HG03280 (cell line): ENCODE results near the gene CDH10.

Experiments used
- ATAC-seq: cut with Tn5 transposase; IDR thresholded peaks from one replicate; pipeline ENCODE4 v1.9.1; 2021; ENCODE audit warnings: mild to moderate bottlenecking, moderate library complexity; ENCODE audit not compliant: unreplicated experiment

Gene CDH10

DNA sequence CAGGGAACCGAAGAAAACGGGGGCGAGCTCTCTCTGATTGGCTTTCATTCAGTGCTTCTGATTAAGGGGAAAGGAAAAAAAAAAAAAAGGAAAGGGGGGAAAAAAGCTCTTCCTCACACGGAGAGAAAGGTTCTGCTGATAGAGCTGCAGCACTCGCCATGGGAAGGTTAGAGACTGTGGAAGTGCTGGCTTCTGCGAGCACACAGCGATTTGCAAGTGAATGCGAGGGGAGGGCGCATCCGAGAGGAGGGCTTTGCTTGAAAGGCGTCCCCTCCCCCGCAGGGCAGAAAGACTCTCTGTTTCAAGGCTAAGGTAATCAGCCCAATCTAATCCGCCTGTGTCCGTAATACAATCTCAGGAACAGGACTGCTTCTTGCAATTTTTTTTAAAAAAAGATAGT is at the start of gene CDH10:
Gene CDH10, minus strand, starts transcription at position 218 of the 400 bp plus-strand sequence. CDS start 51,488 bp downstream, outside the sequence.
- no peak for ATAC-seq

DNA sequence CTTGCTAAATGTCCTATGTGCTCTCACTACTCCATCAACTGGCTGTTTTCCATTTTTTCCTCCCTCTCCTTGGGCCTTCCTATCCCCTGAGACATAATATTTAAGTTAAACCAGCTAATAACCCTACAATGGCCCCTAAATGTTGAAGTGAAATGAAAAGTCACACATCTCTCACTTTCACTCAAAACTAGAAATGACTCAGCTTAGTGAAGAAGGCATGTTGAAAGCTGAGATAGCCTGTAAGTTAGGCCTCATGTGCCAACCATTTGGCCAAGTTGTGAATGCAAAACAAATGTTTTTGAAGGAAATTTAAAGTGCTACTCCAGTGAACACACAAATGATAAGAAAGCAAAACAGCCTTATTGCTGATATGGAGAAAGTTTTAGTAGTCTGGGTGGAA is 48.8 kb upstream of the CDH10 start:
- no peak for ATAC-seq

DNA sequence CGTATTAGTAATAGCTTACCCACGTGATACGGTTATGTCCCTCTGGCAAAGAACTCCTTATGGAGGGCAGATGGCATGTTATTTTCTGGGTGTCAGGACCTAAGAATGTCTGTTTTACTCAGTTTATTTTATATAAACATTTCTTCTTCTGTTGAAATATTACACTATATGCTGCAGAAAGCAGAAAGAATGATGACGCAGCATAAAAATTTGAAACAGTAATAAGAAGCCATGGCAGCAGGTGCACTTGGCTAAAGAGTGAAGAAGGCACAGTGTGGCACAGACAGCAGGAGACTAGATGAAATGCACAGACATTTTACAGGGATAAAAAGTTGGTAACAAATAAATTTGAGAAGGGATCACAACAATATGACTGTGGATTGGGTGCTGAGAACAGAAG is 46.3 kb upstream of the CDH10 start:
- ATAC-seq, result no peak

DNA sequence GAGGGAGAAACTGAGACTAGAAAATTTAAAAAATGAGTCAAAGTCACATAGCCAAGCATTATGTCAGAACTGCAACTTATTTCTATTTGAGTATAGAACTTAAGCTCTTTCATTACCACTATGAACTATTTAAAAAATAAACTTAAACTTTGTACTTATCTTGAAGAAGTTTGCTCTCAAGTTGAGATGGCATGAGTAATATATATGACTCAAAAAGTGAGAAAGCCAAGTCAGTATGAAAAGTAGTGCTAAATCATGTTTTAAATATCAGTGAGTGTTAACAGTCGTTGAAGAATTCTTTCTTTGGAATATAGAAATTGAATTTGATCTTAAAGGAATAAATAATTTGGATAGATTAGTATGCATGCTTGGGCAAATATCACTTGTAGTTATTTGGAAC is 36.3 kb upstream of the CDH10 start:
- ATAC-seq, result no peak

DNA sequence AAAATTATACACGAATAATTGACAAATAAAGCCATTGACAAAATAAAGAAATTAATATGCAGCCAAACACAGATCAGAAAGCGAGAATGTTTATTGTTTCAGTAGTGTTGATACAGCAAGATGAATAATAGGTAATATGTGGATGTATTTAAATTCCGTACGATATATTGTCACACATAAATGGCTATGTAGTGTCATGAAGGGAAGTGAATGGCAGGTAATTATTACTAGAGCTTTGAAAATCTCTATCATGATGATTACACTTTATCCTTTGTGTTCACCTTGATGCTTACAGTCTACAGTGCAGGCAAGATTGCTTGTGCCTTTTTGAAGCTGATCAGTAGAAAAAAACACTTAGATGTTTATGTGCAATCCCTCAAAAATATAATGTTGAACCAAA is 23.3 kb upstream of the CDH10 start:
- no peak for ATAC-seq

DNA sequence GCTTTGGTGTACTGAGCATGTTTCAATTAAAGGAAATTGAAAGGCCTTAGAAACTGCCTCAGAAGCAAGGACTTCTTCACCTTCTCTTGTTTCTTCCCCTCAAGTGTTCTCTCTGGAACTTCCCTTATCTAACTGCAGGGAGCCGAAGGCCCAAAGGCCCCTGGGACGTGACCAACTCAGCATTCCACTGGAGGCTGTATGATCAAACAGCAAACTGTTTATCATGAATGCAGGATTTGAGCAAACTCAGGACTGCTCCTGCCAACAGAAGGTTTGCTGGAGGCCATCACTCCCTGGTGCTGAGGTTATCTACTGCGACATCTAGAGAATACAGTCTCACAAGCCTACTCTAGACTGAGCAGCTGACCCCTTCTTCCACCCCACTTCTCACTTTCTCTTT is 4.8 kb upstream of the CDH10 start:
- ATAC-seq, result no peak

DNA sequence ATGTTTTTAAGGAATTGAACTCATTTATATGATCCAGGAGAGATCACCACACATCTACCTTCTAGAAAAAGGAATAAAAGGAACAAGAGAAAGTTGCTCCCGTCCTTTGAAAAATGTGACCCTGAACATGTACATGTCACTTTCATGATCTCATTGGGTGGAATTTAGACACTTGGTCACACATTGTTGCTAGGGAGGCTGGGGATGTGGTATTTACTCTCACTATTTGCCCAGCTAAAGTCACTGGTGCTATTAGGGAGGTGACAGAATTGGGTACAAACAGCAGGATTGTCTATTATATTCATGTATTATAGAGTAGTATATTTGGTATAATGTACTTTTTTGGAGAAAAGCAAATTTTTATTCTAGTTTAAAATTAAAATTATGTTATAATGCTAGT is 2.1 kb upstream of the CDH10 start:
- no peak for ATAC-seq

DNA sequence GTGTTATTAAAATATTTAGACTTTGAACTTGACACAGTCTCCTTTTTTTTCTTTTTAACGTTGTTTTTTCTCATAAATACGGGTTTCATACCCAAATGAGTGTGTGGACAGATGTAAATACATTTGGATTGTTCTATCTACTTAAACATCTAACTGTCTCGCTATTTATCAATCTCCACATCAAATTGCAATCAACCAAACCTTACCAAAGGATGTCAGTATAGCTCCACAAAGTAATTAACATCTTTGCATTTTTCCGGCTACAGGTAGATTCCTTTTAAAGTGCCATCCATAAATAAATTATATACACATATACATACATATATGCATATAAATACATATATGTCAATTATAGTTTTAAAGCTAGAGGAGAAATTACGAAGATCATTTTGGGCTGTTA is 705 bp upstream of the CDH10 start:
- ATAC-seq, result no peak

DNA sequence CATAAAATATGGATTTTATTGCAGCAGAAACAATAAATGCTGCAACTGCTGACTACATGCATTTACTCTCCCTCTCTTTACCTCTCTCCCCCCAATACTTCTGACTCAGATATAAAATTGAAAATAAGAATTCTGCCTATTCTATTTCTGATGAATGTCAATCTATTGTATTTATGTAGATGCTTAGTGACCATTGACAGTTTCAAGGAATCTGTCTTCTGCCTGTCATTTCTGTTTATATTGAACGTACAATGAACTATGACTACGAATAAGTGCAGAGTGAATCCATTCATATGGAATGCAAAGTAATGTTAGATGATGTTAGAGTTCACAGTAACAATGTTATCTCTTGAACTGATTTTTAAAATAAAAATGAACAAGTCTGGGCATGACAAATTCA is 898 bp downstream of the CDH10 start:
- no peak for ATAC-seq

DNA sequence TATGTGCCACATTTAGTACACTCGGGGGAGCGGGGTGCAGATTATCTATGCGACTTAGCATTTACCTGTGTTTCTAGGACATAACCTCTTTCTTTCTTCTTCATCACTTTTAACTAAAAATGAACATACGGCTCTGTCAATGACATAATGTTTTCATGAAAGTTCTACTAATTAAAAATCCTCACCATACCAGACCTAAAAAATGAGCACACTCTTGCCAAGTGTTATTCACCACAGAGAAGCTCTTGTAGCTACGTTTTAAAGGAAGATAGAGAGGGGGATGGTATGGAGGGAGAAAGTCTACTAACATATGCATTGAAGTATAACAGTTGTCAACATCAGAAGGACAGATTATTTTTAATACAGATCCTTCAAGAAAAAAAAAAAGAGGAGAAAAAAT is 1.6 kb downstream of the CDH10 start:
- ATAC-seq, result no peak

DNA sequence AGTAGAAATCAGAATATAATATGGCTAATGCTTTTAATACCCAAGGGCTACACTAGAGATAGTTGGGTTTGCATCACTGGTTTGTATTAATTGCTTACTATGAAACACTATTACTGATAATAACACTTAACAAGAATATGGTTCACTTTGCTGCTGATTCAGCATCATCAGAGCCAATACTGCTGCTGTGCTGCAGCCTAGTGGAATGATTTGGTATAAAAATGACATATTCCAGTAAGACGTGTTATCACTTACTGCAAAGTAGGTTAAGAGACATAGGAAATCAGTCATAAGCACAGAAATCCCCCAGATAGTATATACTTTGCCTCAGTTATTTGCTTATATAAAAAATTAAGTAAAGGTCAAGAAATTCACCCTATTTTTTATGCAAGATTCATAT is 2.8 kb downstream of the CDH10 start:
- ATAC-seq, result no peak

DNA sequence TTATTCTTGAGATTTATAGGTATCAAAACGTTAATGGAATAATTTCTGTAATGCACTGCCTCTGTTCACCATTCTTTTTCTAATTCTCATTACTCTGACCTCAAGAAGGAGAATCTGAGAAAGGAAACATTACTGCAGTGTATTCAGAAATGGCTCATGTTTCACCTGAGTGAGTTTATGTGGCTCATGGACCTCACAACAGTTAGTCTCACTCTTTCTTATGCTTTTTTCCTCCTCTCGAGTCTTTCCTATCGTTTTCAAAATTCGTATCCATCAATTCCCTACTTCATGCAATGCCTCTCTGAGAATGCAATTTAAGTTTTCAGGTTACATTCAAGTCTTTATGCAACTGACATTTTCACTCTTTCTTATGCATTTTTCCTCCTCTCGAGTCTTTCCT is 9.6 kb downstream of the CDH10 start:
- ATAC-seq, result no peak

DNA sequence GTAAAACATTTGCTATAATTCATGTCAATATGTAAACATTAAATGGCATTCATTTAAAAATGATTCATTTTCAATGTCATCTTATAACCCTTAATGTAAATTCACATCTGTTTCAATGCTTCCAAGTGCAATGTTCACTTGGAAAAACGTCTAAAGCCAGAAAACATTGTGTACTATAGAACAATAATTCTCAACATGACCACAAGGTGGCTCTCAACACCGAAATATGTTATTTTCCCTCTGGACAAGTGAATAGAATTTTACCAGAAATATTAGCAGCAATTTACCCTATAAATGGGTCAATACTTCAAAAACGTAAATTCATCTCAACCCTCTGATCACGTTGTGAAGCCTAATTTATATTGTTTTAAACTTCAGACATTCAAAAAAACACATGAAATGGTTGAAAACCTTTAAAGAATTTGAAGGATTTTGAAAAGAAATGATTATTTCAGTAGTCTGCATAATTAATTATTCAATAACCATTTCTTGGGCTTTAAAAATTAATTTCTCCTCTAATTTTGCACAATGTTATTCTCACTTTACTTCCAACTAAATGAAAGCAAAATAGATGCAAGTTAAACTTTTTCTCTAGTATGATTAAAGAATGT is 11.0 kb downstream of the CDH10 start:
- no peak for ATAC-seq

DNA sequence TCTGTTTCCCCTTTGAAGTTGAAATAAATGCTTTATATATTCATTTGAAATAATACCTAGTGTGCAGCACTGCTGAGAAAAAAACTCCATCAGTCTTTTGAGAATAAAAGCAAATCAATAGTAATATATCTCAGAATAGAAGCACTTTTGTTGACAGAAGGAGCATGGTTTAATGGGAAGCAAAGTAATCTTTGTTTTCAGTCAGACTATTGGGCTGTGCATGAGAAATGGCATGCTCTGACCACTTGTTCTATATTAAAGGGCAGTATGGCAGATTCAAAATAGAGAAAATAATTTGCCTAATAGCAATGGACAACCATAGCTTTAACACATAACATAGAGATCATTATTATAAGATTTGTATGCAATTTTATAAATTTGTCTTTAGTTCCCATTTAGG is 12.4 kb downstream of the CDH10 start:
- no peak for ATAC-seq

DNA sequence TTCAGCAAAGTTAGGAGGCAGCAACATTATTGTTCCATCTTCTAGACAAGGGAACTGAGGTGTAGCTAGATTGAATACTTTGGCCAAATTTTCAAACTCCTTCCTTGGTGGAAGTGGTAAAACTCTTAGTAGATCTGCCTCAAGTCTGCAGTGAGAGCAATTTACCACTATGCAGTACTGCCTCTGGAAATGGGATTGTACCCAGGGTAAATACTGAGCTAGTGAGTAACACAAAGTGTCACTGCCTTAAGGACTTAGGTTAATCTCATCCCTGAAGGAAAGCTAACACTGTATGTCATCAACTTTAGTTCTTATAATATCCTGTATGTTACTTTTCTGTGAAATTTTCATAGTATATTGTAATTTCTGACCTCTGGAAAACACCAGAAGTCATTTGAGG is 13.9 kb downstream of the CDH10 start:
- no peak for ATAC-seq

DNA sequence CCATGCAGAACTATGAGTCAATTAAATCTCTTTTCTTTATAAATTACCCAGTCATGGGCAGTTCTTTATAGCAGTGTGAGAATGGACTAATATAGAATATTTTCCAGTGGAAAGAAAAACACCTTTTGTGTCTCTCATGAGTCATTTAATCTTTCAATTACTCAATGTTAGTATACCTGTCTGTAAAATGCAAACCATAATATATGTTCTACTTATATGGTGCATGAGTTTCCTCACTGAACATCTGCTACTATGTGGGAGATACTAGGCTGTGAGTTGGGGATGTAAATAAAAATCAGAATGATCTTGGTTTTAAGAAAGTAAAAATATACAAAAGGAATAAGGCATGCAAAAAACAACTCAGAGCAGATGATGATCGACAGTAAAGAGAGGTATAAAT is 15.0 kb downstream of the CDH10 start:
- ATAC-seq, result no peak

DNA sequence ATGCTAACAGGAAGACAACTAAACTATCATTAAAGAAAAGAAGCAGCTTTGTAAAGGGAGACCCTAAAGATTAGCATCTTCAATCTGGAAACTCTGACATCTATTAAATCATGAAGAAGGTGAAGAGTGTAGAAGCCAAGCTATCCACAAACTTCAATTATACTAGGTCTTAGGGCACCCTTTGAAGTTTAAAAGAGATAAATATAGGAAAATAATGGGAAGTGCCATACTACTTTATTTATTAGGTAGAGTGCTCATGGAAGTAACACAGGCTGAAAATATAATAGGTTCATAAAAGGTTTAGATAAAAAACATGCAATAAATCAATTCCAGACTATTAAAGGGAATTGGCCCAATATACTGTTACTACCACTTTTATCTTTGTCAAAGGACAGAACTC is 19.9 kb downstream of the CDH10 start:
- ATAC-seq, result no peak

DNA sequence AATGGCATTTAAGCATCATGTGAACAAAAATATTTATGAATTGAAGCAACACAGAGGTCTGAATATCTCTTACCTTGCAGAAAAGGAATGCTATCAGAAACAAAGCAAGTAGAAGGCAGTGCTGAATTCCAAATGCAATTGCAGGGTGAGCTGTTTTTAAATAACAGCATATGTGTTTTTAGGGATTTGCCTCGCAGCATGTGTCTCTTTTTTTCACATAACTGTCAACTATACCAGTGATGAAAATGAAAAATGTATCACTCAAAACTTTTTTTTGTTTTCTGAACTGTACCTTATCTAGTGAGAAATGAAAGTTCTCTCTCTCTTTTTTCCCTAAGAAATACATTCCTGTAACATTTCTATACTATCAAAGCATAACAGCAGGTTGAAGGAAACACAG is 21.2 kb downstream of the CDH10 start:
- ATAC-seq, result no peak

DNA sequence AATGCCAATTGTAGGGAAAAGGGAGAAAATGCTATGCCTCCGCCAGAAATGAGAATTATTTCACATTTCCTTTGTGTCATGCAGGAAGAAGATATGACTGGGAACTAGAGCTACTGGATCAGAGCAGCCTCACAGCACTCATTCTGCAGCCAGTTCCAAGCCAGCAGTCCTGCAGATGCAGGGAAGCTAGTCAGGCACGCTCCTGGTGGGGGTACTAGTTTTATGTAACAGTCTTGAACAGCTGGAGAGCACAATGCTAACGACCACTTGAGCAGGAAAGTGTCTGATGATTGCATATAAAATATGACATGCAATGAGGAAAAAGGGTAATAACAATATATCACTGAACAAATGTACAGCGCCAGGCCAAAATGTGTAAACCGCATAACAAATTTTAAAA is 21.7 kb downstream of the CDH10 start:
- ATAC-seq, result no peak

DNA sequence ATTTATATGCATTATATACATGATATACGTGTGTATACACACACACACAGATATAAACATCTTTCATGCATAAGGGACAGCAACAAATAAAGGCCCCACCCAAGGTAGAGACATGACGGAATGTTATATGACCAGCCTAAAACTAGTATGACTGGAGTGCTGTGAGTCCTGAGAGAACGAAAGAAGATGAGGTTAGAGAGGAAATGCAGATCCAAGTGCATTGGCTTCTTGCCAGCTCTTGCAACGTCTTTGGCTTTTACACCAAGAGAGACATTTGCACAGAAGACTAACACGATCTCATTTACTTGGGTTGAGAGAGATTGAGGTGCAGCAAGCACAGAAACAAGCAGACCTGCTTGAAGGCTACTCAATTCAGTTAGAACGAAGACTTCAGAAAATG is 23.0 kb downstream of the CDH10 start:
- ATAC-seq, result no peak

DNA sequence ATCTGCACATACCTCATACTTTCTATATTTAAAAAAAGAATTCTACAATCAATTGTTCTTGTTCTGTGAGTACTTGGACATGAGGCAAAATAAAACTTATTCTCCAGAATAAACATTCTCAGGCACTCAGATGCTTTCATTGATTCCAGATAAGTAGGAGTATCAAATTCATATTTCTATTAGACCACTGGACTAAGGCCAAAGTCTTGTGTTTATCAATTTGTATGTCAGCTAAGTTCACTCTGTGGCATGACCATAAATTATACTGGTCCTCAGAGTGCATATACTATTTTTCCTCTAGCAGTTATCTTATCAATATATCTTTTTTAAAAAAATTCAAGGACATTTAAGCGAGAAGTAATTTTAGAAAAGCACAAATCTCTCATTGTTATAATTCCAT is 28.2 kb downstream of the CDH10 start:
- ATAC-seq, result no peak

DNA sequence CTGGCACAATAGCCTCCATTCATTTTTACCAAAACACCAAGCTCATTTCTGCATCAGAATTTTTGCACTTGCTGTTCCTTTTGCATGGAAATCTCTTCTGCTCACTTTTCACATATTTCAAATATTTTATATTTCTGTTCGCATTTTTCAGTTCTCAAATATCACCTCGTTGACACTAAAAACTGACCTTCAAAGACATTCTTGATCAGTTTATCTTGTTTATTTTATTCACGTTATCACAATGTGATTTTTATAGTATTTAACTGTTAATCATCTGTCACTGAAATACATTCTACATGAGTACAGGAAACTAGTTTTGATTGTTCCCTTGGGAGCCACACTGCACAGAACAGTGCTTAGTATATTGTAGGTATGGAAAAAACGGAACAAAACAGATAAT is 29.6 kb downstream of the CDH10 start:
- no peak for ATAC-seq

DNA sequence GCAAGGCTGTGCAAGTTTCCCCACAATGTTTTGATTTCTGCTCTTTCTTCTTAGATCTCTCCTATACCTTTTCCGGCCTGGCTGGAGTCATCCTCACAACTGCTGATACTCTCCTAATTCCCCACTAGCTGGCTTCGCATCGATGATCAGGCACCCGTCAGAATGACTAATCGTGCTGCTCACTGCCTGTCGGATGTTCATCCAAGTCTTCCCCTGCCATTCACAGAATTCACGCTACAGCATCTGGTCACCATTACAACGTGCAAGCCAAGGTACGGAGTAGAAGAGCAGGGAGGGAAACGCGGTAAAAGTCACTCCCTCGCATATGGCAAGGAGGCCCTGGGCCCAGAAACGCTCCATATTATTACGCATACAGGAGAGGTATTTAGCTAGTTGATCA is 35.1 kb downstream of the CDH10 start:
- no peak for ATAC-seq

DNA sequence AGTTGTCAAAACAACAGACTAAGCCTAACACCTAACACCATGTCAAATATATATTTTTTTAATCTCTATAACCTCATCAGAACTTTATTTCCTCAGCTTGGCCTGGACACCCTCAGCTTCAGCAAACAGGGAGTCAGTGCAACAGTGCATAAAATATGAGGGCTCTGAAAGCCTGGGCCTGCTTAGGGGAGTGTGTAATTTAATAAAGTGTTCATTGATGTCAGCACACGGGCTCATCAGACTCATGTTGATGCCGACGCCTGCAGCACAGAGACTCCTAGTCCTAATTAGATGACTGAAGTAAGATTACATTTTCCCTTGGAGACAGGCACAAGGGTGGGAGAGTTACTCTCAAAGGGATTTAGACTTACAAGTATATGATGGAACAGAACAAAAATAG is 37.8 kb downstream of the CDH10 start:
- no peak for ATAC-seq
